ENCODE data around the gene LINC01488.

Gene LINC01488

GRCh38 chr11:69540118-69541000 lies 58.9 kb downstream of the LINC01488 start:
- no peak overlapping the region for H3K4me3 ChIP-seq (ENCODE audit: low read length)
- no peak for DNase-seq (ENCODE audit: low read depth)
- no peak for TF ChIP-seq CTCF (conservative IDR thresholded peaks at IDR 0.05; ENCODE audit: low read length)

- H3K4me3 ChIP-seq (ENCODE audit: low read length): no peak overlapping the region
- TF ChIP-seq CTCF (conservative IDR thresholded peaks at IDR 0.05; ENCODE audit: low read length): no peak
- DNase-seq (ENCODE audit: low read depth): no peak
Observed at GRCh38 chr11:69541001-69541285, 59.5 kb downstream of the LINC01488 start.

- TF ChIP-seq CTCF (conservative IDR thresholded peaks at IDR 0.05; ENCODE audit: low read length): no peak
- H3K4me3 ChIP-seq (ENCODE audit: low read length): no peak overlapping the region
- DNase-seq (ENCODE audit: low read depth): peak; percentile 55
Observed at GRCh38 chr11:69541501-69542313, 60.2 kb downstream of the LINC01488 start.

- H3K4me3 ChIP-seq (ENCODE audit: low read length): no peak overlapping the region
- no peak for DNase-seq (ENCODE audit: low read depth)
Observed at GRCh38 chr11:69542314-69543168, 61.1 kb downstream of the LINC01488 start.

More at GRCh38 chr11:69542314-69543168, 61.1 kb downstream of the LINC01488 start:
- TF ChIP-seq CTCF (conservative IDR thresholded peaks at IDR 0.05; ENCODE audit: low read length): no peak
